ENCODE data around the gene SMIM9. TPM values are rescaled to one million over a fixed set of nuclear protein-coding genes. Genes with fewer than 3 reads are reported as not detected.

Gene SMIM9
- total and polyA plus RNA-seq, 9 of the 15 experiments (the other 6 are each of a cell fraction or from before 2014, with no cell fraction given) = 0.08 TPM; not detected in 8

DNA sequence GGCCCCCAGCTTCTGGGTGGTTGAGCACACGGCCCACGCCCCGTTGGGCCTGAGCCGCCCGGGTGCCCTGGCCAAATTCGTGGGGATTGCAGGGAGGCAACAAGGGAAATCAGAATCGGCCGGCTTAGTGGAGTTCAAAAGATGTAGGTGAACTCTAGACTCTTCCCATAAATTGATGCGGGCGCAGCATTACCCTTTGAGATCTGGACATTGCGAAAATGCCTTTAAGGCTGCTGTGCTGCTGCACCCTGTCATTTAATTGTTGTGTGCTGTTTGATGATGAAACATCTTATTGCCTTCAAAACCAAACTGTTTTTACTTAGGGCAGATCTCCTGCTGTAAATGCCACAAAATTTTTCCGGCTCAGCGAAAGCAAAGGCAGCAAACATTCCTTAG is 28.8 kb downstream of the SMIM9 start:
- Histone ChIP-seq H3K4me2 (ENCODE audit: insufficient read depth, low read length) (peak overlapping the region; percentile 86), H3K4me1 (replicated peaks in 1 of 2; ENCODE audit: control insufficient read depth in 2 of 2, insufficient read depth in 2 of 2, low read length in 2 of 2) (peaks cover 4 to 14% of the 10 kb centered on the region in 2 experiments), H3K27me3 (ENCODE audit: control insufficient read depth in 2 of 2, insufficient read depth in 2 of 2, low read length in 2 of 2) (no peaks in the 10 kb centered on the region), H3K36me3 (ENCODE audit: control insufficient read depth, insufficient read depth, low read length) (peaks cover 28% of the 10 kb centered on the region), H3K27ac (ENCODE audit: extremely low read depth, low read depth, low read length) (peak overlapping the region; percentile 80), H3K9me1 (ENCODE audit: control insufficient read depth, insufficient read depth, low read length) (no peaks in the 10 kb centered on the region), H4K20me1 (replicated peaks; ENCODE audit: control insufficient read depth, insufficient read depth, low read length) (0 out of 2 replicates have a peak, but pooled peaks cover 12% of the 10 kb centered on the region), H3K4me3 (peak overlapping the region; percentile 89), H3K9ac (ENCODE audit: insufficient read depth in 1 of 2, low read depth in 2 of 2, low read length in 2 of 2) (peak overlapping the region; percentile 78 to 91), H3K79me2 (ENCODE audit: control insufficient read depth, insufficient read depth, low read length) (peaks cover 53% of the 10 kb centered on the region), H2AFZ (ENCODE audit: low read depth, low read length) (peak overlapping the region; percentile 43), H3K9me3 (replicated peaks; ENCODE audit: control insufficient read depth, insufficient read depth, low read depth, low read length) (0 out of 2 replicates have a peak, but pooled peaks cover 6% of the 10 kb centered on the region)
- intact Hi-C loops (cut with micrococcal nuclease) = loop anchor here (2.0 kb wide), 1 partner anchor 35 kb away; no protein-coding TSS in a partner anchor
- no peak for ATAC-seq
- no peak for DNase-seq (ENCODE audit: extremely low read depth in 1 of 4, low spot score in 3 of 4)
- CTCF ChIA-PET (ENCODE audit: low intra/inter-chr PET ratio) = no interaction called here
- in situ Hi-C loops (cut with MboI) = no loop called here
- POLR2A ChIA-PET = interaction anchor here (0.5 to 2.7 kb wide), 6 partner anchors 9 to 74 kb away, joined by 3 to 23 read pairs (median 4); no protein-coding TSS in a partner anchor
- 5% methylated on average over 8 of the region's 13 CpGs for WGBS (ENCODE audit: insufficient coverage, low coverage, missing lambda C conversion rate)
- BruUV-seq (replicated peaks) = TSS peak; percentile 90
- FAIRE-seq = peak; percentile 15
- TF ChIP-seq POLR3A (IDR thresholded peaks at IDR 0.05; ENCODE audit: borderline replicate concordance, extremely low read depth, insufficient read depth, insufficient read length) = no peak
- TF ChIP-seq ZNF347 (CRISPR knock-in tag; IDR thresholded peaks at IDR 0.05; ENCODE audit: low read depth) = no peak
- no peak for TF ChIP-seq STAT5B (CRISPR knock-in tag; IDR thresholded peaks at IDR 0.05)
- TF ChIP-seq BRD9 (IDR thresholded peaks at IDR 0.05; ENCODE audit: low read depth, partially characterized antibody) = no peak
- TF ChIP-seq ZNF586 (CRISPR knock-in tag; conservative IDR thresholded peaks at IDR 0.05) = no peak
- TF ChIP-seq PCBP2 (IDR thresholded peaks at IDR 0.05; ENCODE audit: low read depth, low read length, poor library complexity, severe bottlenecking) = no peak
- no peak for TF ChIP-seq TFE3 (CRISPR knock-in tag; IDR thresholded peaks at IDR 0.05)
- no peak for TF ChIP-seq ZNF124 (CRISPR knock-in tag; IDR thresholded peaks at IDR 0.05)
- TF ChIP-seq, protein P1, sequence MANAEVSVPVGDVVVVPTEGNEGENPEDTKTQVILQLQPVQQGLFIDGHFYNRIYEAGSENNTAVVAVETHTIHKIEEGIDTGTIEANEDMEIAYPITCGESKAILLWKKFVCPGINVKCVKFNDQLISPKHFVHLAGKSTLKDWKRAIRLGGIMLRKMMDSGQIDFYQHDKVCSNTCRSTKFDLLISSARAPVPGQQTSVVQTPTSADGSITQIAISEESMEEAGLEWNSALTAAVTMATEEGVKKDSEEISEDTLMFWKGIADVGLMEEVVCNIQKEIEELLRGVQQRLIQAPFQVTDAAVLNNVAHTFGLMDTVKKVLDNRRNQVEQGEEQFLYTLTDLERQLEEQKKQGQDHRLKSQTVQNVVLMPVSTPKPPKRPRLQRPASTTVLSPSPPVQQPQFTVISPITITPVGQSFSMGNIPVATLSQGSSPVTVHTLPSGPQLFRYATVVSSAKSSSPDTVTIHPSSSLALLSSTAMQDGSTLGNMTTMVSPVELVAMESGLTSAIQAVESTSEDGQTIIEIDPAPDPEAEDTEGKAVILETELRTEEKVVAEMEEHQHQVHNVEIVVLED (CRISPR knock-in tag; IDR thresholded peaks at IDR 0.05) = no peak
- TF ChIP-seq SAFB (IDR thresholded peaks at IDR 0.05; ENCODE audit: borderline replicate concordance, low read depth, low read length) = no peak
- TF ChIP-seq, protein P2, sequence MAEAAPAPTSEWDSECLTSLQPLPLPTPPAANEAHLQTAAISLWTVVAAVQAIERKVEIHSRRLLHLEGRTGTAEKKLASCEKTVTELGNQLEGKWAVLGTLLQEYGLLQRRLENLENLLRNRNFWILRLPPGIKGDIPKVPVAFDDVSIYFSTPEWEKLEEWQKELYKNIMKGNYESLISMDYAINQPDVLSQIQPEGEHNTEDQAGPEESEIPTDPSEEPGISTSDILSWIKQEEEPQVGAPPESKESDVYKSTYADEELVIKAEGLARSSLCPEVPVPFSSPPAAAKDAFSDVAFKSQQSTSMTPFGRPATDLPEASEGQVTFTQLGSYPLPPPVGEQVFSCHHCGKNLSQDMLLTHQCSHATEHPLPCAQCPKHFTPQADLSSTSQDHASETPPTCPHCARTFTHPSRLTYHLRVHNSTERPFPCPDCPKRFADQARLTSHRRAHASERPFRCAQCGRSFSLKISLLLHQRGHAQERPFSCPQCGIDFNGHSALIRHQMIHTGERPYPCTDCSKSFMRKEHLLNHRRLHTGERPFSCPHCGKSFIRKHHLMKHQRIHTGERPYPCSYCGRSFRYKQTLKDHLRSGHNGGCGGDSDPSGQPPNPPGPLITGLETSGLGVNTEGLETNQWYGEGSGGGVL (CRISPR knock-in tag; IDR thresholded peaks at IDR 0.05) = no peak
- TF ChIP-seq ZNF79 (CRISPR knock-in tag; IDR thresholded peaks at IDR 0.05; ENCODE audit: low read depth) = 0 out of 2 replicates have a peak, but pooled peaks have one; percentile 22
- TF ChIP-seq CCNT2 (IDR thresholded peaks at IDR 0.05; ENCODE audit: borderline replicate concordance, extremely low read depth, insufficient read length, low read depth, low read length) = peak; percentile 44
- peak; percentile 65 for TF ChIP-seq CEBPB (tag; IDR thresholded peaks at IDR 0.05)
- TF ChIP-seq ZBTB8A (IDR thresholded peaks at IDR 0.05; ENCODE audit: partially characterized antibody) = no peak
- no peak for TF ChIP-seq KAT7 (CRISPR knock-in tag; IDR thresholded peaks at IDR 0.05; ENCODE audit: borderline replicate concordance)
- peak; percentile 0 for TF ChIP-seq MEIS2 (IDR thresholded peaks at IDR 0.05; ENCODE audit: partially characterized antibody)
- TF ChIP-seq ATF7 (IDR thresholded peaks at IDR 0.05) = 0 out of 2 replicates have a peak, but pooled peaks have one; percentile 12

All from K562 (cell line).